H1 (cell line): ENCODE results near the gene NEURL1B. TPM values are rescaled to one million over a fixed set of nuclear protein-coding genes. Genes with fewer than 3 reads are reported as not detected.

Experiments
- CTCF ChIA-PET: fragments of 300-600 bp; sonication (Branson Sonifier 250); formaldehyde crosslinking; loops from one replicate; lab custom pipeline; 2021; ENCODE audit not compliant: partially characterized antibody; lab: Charles Lee
- POLR2A ChIA-PET: fragments of 300-600 bp; sonication (Branson Sonifier 250); formaldehyde crosslinking; loops from one replicate; lab custom pipeline; 2021; ENCODE audit warnings: inconsistent platforms; ENCODE audit not compliant: partially characterized antibody; lab: Charles Lee
- DNase-seq, 2 experiments: peaks; one replicate each; pipeline versions ENCODE4 v3.0.0 to v3.0.0-alpha.2; 2010 to 2022; ENCODE audit warnings: low spot score in 2 of 2, low read depth in 1 of 2, mixed read lengths in 1 of 2
- FAIRE-seq: peaks from 2 replicates; lab custom pipeline; 2011; peaks lifted over from hg19 to GRCh38; lab: Jason Lieb, UNC
- H2AFZ ChIP-seq: 2 replicates; pipeline ENCODE4 v1.8.1; 2012; ENCODE audit warnings: low read length, inconsistent platforms
- H2AK5ac ChIP-seq: 2 replicates; pipeline ENCODE4 v1.6.1; 2013; ENCODE audit warnings: low read depth, low read length
- H2BK120ac ChIP-seq: replicated peaks from 2 replicates; pipeline ENCODE3; 2013; ENCODE audit warnings: low read depth, low read length, inconsistent platforms
- H2BK12ac ChIP-seq: 2 replicates; pipeline ENCODE4 v1.6.1; 2013; ENCODE audit warnings: low read depth, low read length
- H2BK15ac ChIP-seq: 2 replicates; pipeline ENCODE4 v1.6.1; 2013; ENCODE audit warnings: low read length
- H2BK20ac ChIP-seq: 2 replicates; pipeline ENCODE4 v1.6.1; 2013; ENCODE audit warnings: low read length
- H2BK5ac ChIP-seq: 2 replicates; pipeline ENCODE4 v1.6.1; 2013; ENCODE audit warnings: low read depth, low read length
- H3K14ac ChIP-seq: 2 replicates; pipeline ENCODE4 v1.6.1; 2013; ENCODE audit warnings: inconsistent platforms; ENCODE audit not compliant: insufficient read length
- H3K18ac ChIP-seq: 2 replicates; pipeline ENCODE4 v1.6.1; 2013; ENCODE audit warnings: low read length; ENCODE audit errors: extremely low read depth
- H3K23ac ChIP-seq: 2 replicates; pipeline ENCODE4 v1.6.1; 2013; ENCODE audit warnings: inconsistent platforms; ENCODE audit not compliant: insufficient read length
- H3K23me2 ChIP-seq: 2 replicates; pipeline ENCODE4 v1.6.1; 2013; ENCODE audit warnings: low read depth, low read length
- H3K27ac ChIP-seq: 2 replicates; pipeline ENCODE4 v1.6.1; 2011; ENCODE audit warnings: low read depth, low read length, inconsistent platforms
- H3K27me3 ChIP-seq, 4 experiments: replicated peaks in 1 of 4; 1 replicate in 1 of 4; 2 replicates in 3 of 4; pipeline versions ENCODE4 v1.6.1 to v1.8.1; 2011 to 2013; ENCODE audit warnings: low read length in 3 of 4, mild to moderate bottlenecking in 3 of 4, inconsistent platforms in 2 of 4, mixed read lengths in 2 of 4, moderate library complexity in 1 of 4; ENCODE audit not compliant: control insufficient read depth in 3 of 4, insufficient read depth in 3 of 4; ENCODE audit errors: extremely low read depth in 1 of 4
- H3K36me3 ChIP-seq, 4 experiments: 2 replicates each; pipeline versions ENCODE4 v1.6.1 to v1.8.1; 2011 to 2013; ENCODE audit warnings: mild to moderate bottlenecking in 4 of 4, low read length in 3 of 4, moderate library complexity in 2 of 4, control low read depth in 1 of 4, inconsistent platforms in 1 of 4; ENCODE audit not compliant: insufficient read depth in 4 of 4, control insufficient read depth in 2 of 4
- H3K4ac ChIP-seq: replicated peaks from 2 replicates; pipeline ENCODE3; 2013; ENCODE audit warnings: low read length, low read depth, mixed read lengths, inconsistent platforms; ENCODE audit not compliant: insufficient read length
- H3K4me1 ChIP-seq, 4 experiments: replicated peaks in 1 of 4; 1 replicate in 1 of 4; 2 replicates in 3 of 4; pipeline versions ENCODE4 v1.6.1 to v1.8.1; 2011 to 2013; ENCODE audit warnings: low read length in 3 of 4, inconsistent platforms in 2 of 4, mixed read lengths in 1 of 4; ENCODE audit not compliant: insufficient read depth in 4 of 4, control insufficient read depth in 3 of 4
- H3K4me2 ChIP-seq, 2 experiments: 2 replicates each; pipeline versions ENCODE4 v1.6.1 to v1.8.1; 2011 to 2013; ENCODE audit warnings: low read depth in 2 of 2, low read length in 2 of 2, control low read depth in 1 of 2, inconsistent platforms in 1 of 2, mild to moderate bottlenecking in 1 of 2; ENCODE audit not compliant: insufficient read depth in 1 of 2
- H3K4me3 ChIP-seq, 4 experiments: fragments of 200-600, 300-600 bp in 1 of 4; sonication (generic), shearing (Covaris generic), sonication (Bioruptor Twin) in 1 of 4; 2 replicates each; pipeline versions ENCODE4 v1.5.1 to v1.8.1; 2011 to 2016; ENCODE audit warnings: low read length in 4 of 4, low read depth in 3 of 4, control low read depth in 2 of 4, inconsistent platforms in 2 of 4, mild to moderate bottlenecking in 2 of 4, mixed read lengths in 1 of 4, moderate library complexity in 1 of 4; ENCODE audit not compliant: insufficient read depth in 2 of 4; ENCODE audit errors: extremely low read depth in 1 of 4
- H3K56ac ChIP-seq: replicated peaks from 2 replicates; pipeline ENCODE3; 2013; ENCODE audit warnings: low read depth, mild to moderate bottlenecking, mixed read lengths, low read length, inconsistent platforms; ENCODE audit not compliant: insufficient read length
- H3K79me1 ChIP-seq: 2 replicates; pipeline ENCODE4 v1.6.1; 2013; ENCODE audit warnings: low read depth, low read length, control low read depth
- H3K79me2 ChIP-seq, 2 experiments: 2 replicates each; pipeline versions ENCODE4 v1.6.1 to v1.8.1; 2012 to 2013; ENCODE audit warnings: low read length in 2 of 2, mild to moderate bottlenecking in 2 of 2, inconsistent platforms in 1 of 2; ENCODE audit not compliant: insufficient read depth in 2 of 2, control insufficient read depth in 1 of 2
- H3K9ac ChIP-seq, 4 experiments: replicated peaks in 1 of 4; 1 replicate in 1 of 4; 2 replicates in 3 of 4; pipeline versions ENCODE4 v1.6.1 to v1.8.1; 2011 to 2013; ENCODE audit warnings: low read depth in 3 of 4, low read length in 3 of 4, control low read depth in 2 of 4, mild to moderate bottlenecking in 2 of 4, moderate library complexity in 2 of 4, inconsistent platforms in 1 of 4; ENCODE audit errors: extremely low read depth in 1 of 4
- H3K9me3 ChIP-seq, 2 experiments: 2 replicates each; pipeline versions ENCODE4 v1.6.1 to v1.8.1; 2012 to 2013; ENCODE audit warnings: mild to moderate bottlenecking in 2 of 2, moderate library complexity in 2 of 2, control low read depth in 1 of 2, inconsistent platforms in 1 of 2, low read depth in 1 of 2, low read length in 1 of 2, mixed read lengths in 1 of 2; ENCODE audit not compliant: insufficient read depth in 2 of 2
- H4K20me1 ChIP-seq, 2 experiments: replicated peaks in 1 of 2; 2 replicates each; pipeline versions ENCODE3 to v1.8.1; 2011 to 2013; ENCODE audit warnings: inconsistent platforms in 2 of 2, low read length in 2 of 2, mild to moderate bottlenecking in 1 of 2; ENCODE audit not compliant: insufficient read depth in 2 of 2, control insufficient read depth in 1 of 2
- H4K5ac ChIP-seq: 2 replicates; pipeline ENCODE4 v1.6.1; 2013; ENCODE audit warnings: low read length, low read depth, mixed read lengths, inconsistent platforms; ENCODE audit not compliant: insufficient read length
- H4K8ac ChIP-seq: 2 replicates; pipeline ENCODE4 v1.8.0; 2013; ENCODE audit warnings: mild to moderate bottlenecking, moderate library complexity, low read length, inconsistent platforms; ENCODE audit not compliant: insufficient read depth; ENCODE audit errors: extremely low read depth
- H4K91ac ChIP-seq: replicated peaks from 2 replicates; pipeline ENCODE3; 2013; ENCODE audit warnings: low read length, mixed read lengths, inconsistent platforms; ENCODE audit not compliant: insufficient read length
- CBX8 ChIP-seq: fragments of 300-800, 300-1000 bp; sonication (generic); IDR thresholded peaks from 2 replicates; pipeline ENCODE4 v1.7.1; 2016; ENCODE audit warnings: low read depth, low read length, borderline replicate concordance
- CEBPB ChIP-seq: IDR thresholded peaks from 2 replicates; pipeline ENCODE4 v1.6.1; 2012; ENCODE audit warnings: low read depth, low read length
- CTCF ChIP-seq, 3 experiments: IDR thresholded peaks; 1 replicate in 2 of 3; 2 replicates in 1 of 3; pipeline versions ENCODE4 v1.5.1 to v1.6.1; 2011; ENCODE audit warnings: low read length in 3 of 3, mild to moderate bottlenecking in 3 of 3, inconsistent platforms in 2 of 3, low read depth in 1 of 3, moderate library complexity in 1 of 3; ENCODE audit not compliant: insufficient read depth in 1 of 3; ENCODE audit errors: control extremely low read depth in 1 of 3
- EGR1 ChIP-seq: IDR thresholded peaks from 2 replicates; pipeline ENCODE4 v1.6.1; 2011; ENCODE audit warnings: low read depth, low read length, borderline replicate concordance
- EP300 ChIP-seq, 2 experiments: IDR thresholded peaks; 1 replicate in 1 of 2; 2 replicates in 1 of 2; pipeline ENCODE4 v1.6.1; 2011 to 2012; ENCODE audit warnings: low read depth in 2 of 2, low read length in 2 of 2, mild to moderate bottlenecking in 2 of 2, borderline replicate concordance in 1 of 2, inconsistent platforms in 1 of 2, moderate library complexity in 1 of 2
- EZH2 ChIP-seq: fragments of 200-600 bp; sonication (generic); IDR thresholded peaks from 2 replicates; pipeline ENCODE4 v1.7.1; 2012; ENCODE audit warnings: low read depth, mild to moderate bottlenecking, moderate library complexity, low read length, inconsistent platforms; ENCODE audit not compliant: severe bottlenecking
- HDAC6 ChIP-seq: IDR thresholded peaks from one replicate; pipeline ENCODE4 v1.7.1; 2012; ENCODE audit warnings: low read depth, mild to moderate bottlenecking, inconsistent platforms, low read length, moderate library complexity
- KDM5A ChIP-seq: fragments of 200-600 bp; IDR thresholded peaks from 2 replicates; pipeline ENCODE4 v1.7.1; 2012; ENCODE audit warnings: mild to moderate bottlenecking, low read length, inconsistent platforms, mixed read lengths
- NRF1 ChIP-seq: IDR thresholded peaks from 2 replicates; pipeline ENCODE4 v1.6.1; 2011; ENCODE audit warnings: mild to moderate bottlenecking, low read depth, low read length, improper control_type of control experiment
- PHF8 ChIP-seq: fragments of 200-600 bp; sonication (generic); conservative IDR thresholded peaks from 2 replicates; pipeline ENCODE4 v1.7.1; 2012; ENCODE audit warnings: low read depth, mild to moderate bottlenecking, inconsistent platforms, low read length, moderate library complexity
- POU5F1 ChIP-seq: IDR thresholded peaks from 2 replicates; pipeline ENCODE4 v1.6.1; 2011; ENCODE audit warnings: low read depth, mild to moderate bottlenecking, low read length, moderate library complexity
- SIRT6 ChIP-seq: IDR thresholded peaks from one replicate; pipeline ENCODE4 v1.7.1; 2012; ENCODE audit warnings: low read length, inconsistent platforms
- WGBS, 2 experiments: shearing (Covaris generic) in 1 of 2; methylation state at CpG; one replicate each; pipeline versions ENCODE4 v1.1.6 to v1.1.7; 2013 to 2015; ENCODE audit warnings: low lambda C conversion rate in 2 of 2, mixed read lengths in 2 of 2, inconsistent platforms in 1 of 2, low coverage in 1 of 2, missing lambda C conversion rate in 1 of 2; ENCODE audit not compliant: insufficient replicate concordance in 2 of 2, insufficient coverage in 1 of 2, insufficient read length in 1 of 2; ENCODE audit errors: extremely low coverage in 1 of 2, missing lambda C conversion rate in 1 of 2; 5-methylcytosine and 5-hydroxymethylcytosine counted together
- polyA plus RNA-seq, 7 experiments: library from polyadenylated mRNA; depleted of rRNA in 3 of 7; stranded (reverse) in 5 of 7; unstranded in 2 of 7; fragments of >200 nt in 5 of 7; fragments of 200-250 nt in 2 of 7; gene quantifications; 1 replicate in 5 of 7; 2 replicates in 1 of 7; 4 replicates in 1 of 7; pipeline versions ENCODE4 v1.2.1 to v1.2.3, GENCODE V29; 2011 to 2013; ENCODE audit warnings: missing spikeins in 2 of 7, mixed read lengths in 2 of 7
- total RNA-seq: library from RNA; stranded (reverse); fragmentation: NEBNext Ultra II Directional; extraction: Animal tissue kit (Norgen Biotek cat#: 25700); gene quantifications from 2 replicates; pipeline ENCODE4 v1.2.1, GENCODE V29; 2021

NEURL1B gene
- total and polyA plus RNA-seq, 2 of the 8 experiments (the other 6 are each of a cell fraction or from before 2014, with no cell fraction given) = 3.3 to 6.1 TPM

DNA sequence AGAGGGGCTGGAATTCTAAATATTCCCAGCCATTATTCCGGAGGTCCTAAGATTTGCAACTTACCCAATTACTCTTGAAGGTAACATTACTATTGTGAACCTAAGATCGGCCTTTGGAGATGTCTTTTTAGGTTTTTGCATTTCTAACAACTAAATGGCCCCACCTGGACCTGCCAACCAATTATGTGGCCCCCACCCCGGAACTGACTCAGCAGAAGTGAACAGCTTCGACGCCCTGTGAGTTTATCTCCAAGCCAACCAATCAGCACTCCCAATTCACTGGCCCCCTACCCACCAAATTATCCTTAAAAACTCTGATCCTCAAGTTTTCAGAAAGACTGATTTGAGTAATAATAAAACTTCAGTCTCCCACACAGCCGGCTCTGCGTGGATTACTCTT lies 62.9 kb downstream of the NEURL1B start:
- no peak overlapping the region; the same call in 1 of the 2 replicates for H2BK15ac ChIP-seq
- H3K4me1 ChIP-seq = peaks cover 4 to 12% (median 10%) of the 10 kb centered on the region in 4 experiments
- FAIRE-seq (no peak), DNase-seq (no peak)
- H4K5ac ChIP-seq = no peak overlapping the region
- H2BK120ac ChIP-seq = no peak overlapping the region
- H2BK12ac ChIP-seq = no peak overlapping the region
- no peak overlapping the region for H3K4me2 ChIP-seq
- H2BK20ac ChIP-seq = no peak overlapping the region
- no peak overlapping the region for H3K9ac ChIP-seq
- H3K14ac ChIP-seq = no peak overlapping the region
- H3K9me3 ChIP-seq = no peaks in the 10 kb centered on the region
- no peaks in the 10 kb centered on the region for H3K79me1 ChIP-seq
- no peak overlapping the region for H3K18ac ChIP-seq
- H3K27me3 ChIP-seq = peaks cover 0 to 11% (median 1%) of the 10 kb centered on the region in 4 experiments; a peak in 4 of 7 replicates
- H3K79me2 ChIP-seq = no peaks in the 10 kb centered on the region
- 88% methylated on average over 7 of the region's 7 CpGs; no CpG with 5 or more reads in 1 of the 2 experiments for WGBS, 2 experiments
- no peak overlapping the region for H3K23ac ChIP-seq
- CTCF ChIA-PET = interaction anchor here (1.6 to 11.7 kb wide), 4 partner anchors 10 to 225 kb away, joined by 5 to 206 read pairs (median 14); no protein-coding TSS in a partner anchor
- H4K91ac ChIP-seq = no peak overlapping the region
- H3K27ac ChIP-seq = no peak overlapping the region
- POLR2A ChIA-PET = no interaction called here
- no peak overlapping the region for H2BK5ac ChIP-seq
- H3K36me3 ChIP-seq = no peaks in the 10 kb centered on the region
- H2AFZ ChIP-seq = no peak overlapping the region
- no peak overlapping the region for H2AK5ac ChIP-seq
- no peak overlapping the region for H3K56ac ChIP-seq
- peaks cover 7% of the 10 kb centered on the region; the same call in 1 of the 2 replicates for H3K23me2 ChIP-seq
- peaks cover 0 to 2% of the 10 kb centered on the region in 2 experiments for H4K20me1 ChIP-seq
- no peak overlapping the region for H4K8ac ChIP-seq
- no peak overlapping the region for H3K4me3 ChIP-seq
- no peak overlapping the region for H3K4ac ChIP-seq
- TF ChIP-seq EP300 (IDR thresholded peaks at IDR 0.05; ENCODE audit: borderline replicate concordance in 1 of 2, low read depth in 2 of 2, low read length in 2 of 2) (no peak), CTCF (IDR thresholded peaks at IDR 0.05; ENCODE audit: control extremely low read depth in 1 of 3, insufficient read depth in 1 of 3, low read depth in 1 of 3, low read length in 3 of 3) (no peak), EZH2 (no peak), CEBPB (no peak), KDM5A (no peak), HDAC6 (no peak), NRF1 (no peak), PHF8 (no peak), POU5F1 (no peak), CBX8 (no peak), EGR1 (no peak), SIRT6 (no peak)
